ENCODE measurements around the gene CRKL. TPM values are rescaled to one million over a fixed set of nuclear protein-coding genes. Genes with fewer than 3 reads are reported as not detected.

The CRKL gene
- total RNA-seq, 1 experiment from 2014 or later: 87.7 TPM

GRCh38 chr22:20869234-20869633 lies 48.0 kb upstream of the CRKL start:
- ChIA-PET POLR2A (no interaction called here), CTCF (no interaction called here), RAD21 (ENCODE audit: low non-redundant PET in 1 of 2, low total read pairs in 2 of 2, uncharacterized antibody in 2 of 2, unreplicated experiment in 2 of 2) (no interaction called here)
- intact Hi-C loops (cut with micrococcal nuclease): no loop called here
- Histone ChIP-seq H3K4me1 (ENCODE audit: control insufficient read depth in 1 of 2, insufficient read depth in 2 of 2, low read length in 2 of 2) (peaks cover 5 to 11% of the 10 kb centered on the region in 2 experiments; a peak in 3 of 4 replicates), H3K4me3 (replicated peaks in 1 of 2; ENCODE audit: low read depth in 1 of 2, low read length in 2 of 2) (no peak overlapping the region), H2AFZ (ENCODE audit: low read depth, low read length, poor library complexity, severe bottlenecking) (no peak overlapping the region), H3K9me3 (ENCODE audit: control insufficient read depth in 1 of 2, insufficient read depth in 1 of 2, low read depth in 1 of 2, low read length in 2 of 2) (no peaks in the 10 kb centered on the region), H3K79me2 (ENCODE audit: insufficient read depth, low read length) (no peaks in the 10 kb centered on the region), H3K9ac (ENCODE audit: low read length) (no peak overlapping the region), H3K27me3 (ENCODE audit: insufficient read depth, low read length) (no peaks in the 10 kb centered on the region), H4K20me1 (ENCODE audit: insufficient read depth) (no peaks in the 10 kb centered on the region), H3K4me2 (ENCODE audit: low read length) (no peak overlapping the region), H3K36me3 (ENCODE audit: control insufficient read depth in 1 of 2, insufficient read depth in 2 of 2, low read length in 2 of 2) (0 out of 4 replicates have a peak, but pooled peaks cover 0 to 2% of the 10 kb centered on the region in 2 experiments), H3K27ac (ENCODE audit: low read depth, low read length) (no peak overlapping the region), H3K9me2 (ENCODE audit: insufficient read depth) (no peaks in the 10 kb centered on the region)
- no peak for DNase-seq (ENCODE audit: low read depth, low spot score)
- no TSS peak for BruUV-seq (replicated peaks)
- ATAC-seq: no peak
- TF ChIP-seq EZH2phosphoT487 (IDR thresholded peaks at IDR 0.05; ENCODE audit: borderline replicate concordance) (no peak), MAX (IDR thresholded peaks at IDR 0.05) (no peak), TCF7L2 (IDR thresholded peaks at IDR 0.05; ENCODE audit: borderline replicate concordance, extremely low read depth, insufficient read depth, insufficient read length) (no peak), SP1 (IDR thresholded peaks at IDR 0.05; ENCODE audit: low read depth) (no peak), ZFX (IDR thresholded peaks at IDR 0.05) (no peak), EGR1 (IDR thresholded peaks at IDR 0.05; ENCODE audit: low read depth) (no peak), SIN3A (IDR thresholded peaks at IDR 0.05; ENCODE audit: low read depth) (no peak), FOSL1 (IDR thresholded peaks at IDR 0.05; ENCODE audit: low read depth) (no peak), POLR2AphosphoS5 (IDR thresholded peaks at IDR 0.05; ENCODE audit: low read depth, low read length) (no peak), YY1 (IDR thresholded peaks at IDR 0.05; ENCODE audit: extremely low read depth, insufficient replicate concordance, low read depth, low read length) (no peak)
- TF ChIP-seq, protein P1, sequence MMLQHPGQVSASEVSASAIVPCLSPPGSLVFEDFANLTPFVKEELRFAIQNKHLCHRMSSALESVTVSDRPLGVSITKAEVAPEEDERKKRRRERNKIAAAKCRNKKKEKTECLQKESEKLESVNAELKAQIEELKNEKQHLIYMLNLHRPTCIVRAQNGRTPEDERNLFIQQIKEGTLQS (IDR thresholded peaks at IDR 0.05): no peak

GRCh38 chr22:20873214-20873613 lies 44.0 kb upstream of the CRKL start:
- Histone ChIP-seq H3K27me3 (ENCODE audit: insufficient read depth, low read length) (no peaks in the 10 kb centered on the region), H4K20me1 (ENCODE audit: insufficient read depth) (no peaks in the 10 kb centered on the region), H3K27ac (ENCODE audit: low read depth, low read length) (no peak overlapping the region), H3K4me2 (ENCODE audit: low read length) (no peak overlapping the region), H2AFZ (ENCODE audit: low read depth, low read length, poor library complexity, severe bottlenecking) (no peak overlapping the region), H3K9ac (ENCODE audit: low read length) (no peak overlapping the region), H3K36me3 (ENCODE audit: control insufficient read depth in 1 of 2, insufficient read depth in 2 of 2, low read length in 2 of 2) (0 out of 4 replicates have a peak, but pooled peaks cover 0 to 2% of the 10 kb centered on the region in 2 experiments), H3K4me3 (replicated peaks in 1 of 2; ENCODE audit: low read depth in 1 of 2, low read length in 2 of 2) (no peak overlapping the region), H3K79me2 (ENCODE audit: insufficient read depth, low read length) (no peaks in the 10 kb centered on the region), H3K9me3 (ENCODE audit: control insufficient read depth in 1 of 2, insufficient read depth in 1 of 2, low read depth in 1 of 2, low read length in 2 of 2) (no peaks in the 10 kb centered on the region), H3K4me1 (ENCODE audit: control insufficient read depth in 1 of 2, insufficient read depth in 2 of 2, low read length in 2 of 2) (no peaks in the 10 kb centered on the region), H3K9me2 (ENCODE audit: insufficient read depth) (no peaks in the 10 kb centered on the region)
- POLR2A ChIA-PET: interaction anchor here (0.7 kb wide), 1 partner anchor 33 kb away, joined by 6 read pairs; no protein-coding TSS in a partner anchor
- DNase-seq (ENCODE audit: low read depth, low spot score): no peak
- RAD21 ChIA-PET (ENCODE audit: low non-redundant PET in 1 of 2, low total read pairs in 2 of 2, uncharacterized antibody in 2 of 2, unreplicated experiment in 2 of 2): no interaction called here
- CTCF ChIA-PET: no interaction called here
- intact Hi-C loops (cut with micrococcal nuclease): no loop called here
- no peak for TF ChIP-seq FOSL1 (IDR thresholded peaks at IDR 0.05; ENCODE audit: low read depth)
- TF ChIP-seq ZNF274 (IDR thresholded peaks at IDR 0.05; ENCODE audit: low read depth, low read length): no peak
- TF ChIP-seq EZH2 (IDR thresholded peaks at IDR 0.05): no peak
- no peak for TF ChIP-seq RAD21 (IDR thresholded peaks at IDR 0.05; ENCODE audit: low read depth)
- TF ChIP-seq ELF1 (IDR thresholded peaks at IDR 0.05; ENCODE audit: borderline replicate concordance, low read depth): no peak
- no peak for TF ChIP-seq EGR1 (IDR thresholded peaks at IDR 0.05; ENCODE audit: low read depth)
- no peak for ATAC-seq
- no TSS peak for BruUV-seq (replicated peaks)

Measured in HCT116 (cell line).